BJ (cell line): ENCODE results near the gene RBKS. TPM values are rescaled to one million over a fixed set of nuclear protein-coding genes. Genes with fewer than 3 reads are reported as not detected.

Experiments used
- CTCF ChIA-PET: fragments of 350-600 bp; formaldehyde crosslinking; extraction: SDS; loops from one replicate; lab custom pipeline; 2021; ENCODE audit warnings: antibody characterized with exemption, inconsistent platforms; lab: Yijun Ruan, JAX
- POLR2A ChIA-PET: fragments of 300-600 bp; sonication (Branson Sonifier 250); formaldehyde crosslinking; extraction: SDS; loops from one replicate; lab custom pipeline; 2021; ENCODE audit warnings: antibody characterized with exemption; lab: Charles Lee
- DNase-seq: peaks from one replicate; pipeline ENCODE4 v3.0.0-alpha.2; 2011; ENCODE audit warnings: low read depth
- H3K27me3 ChIP-seq: 2 replicates; pipeline ENCODE4 v1.6.0; 2011; ENCODE audit warnings: low read length; ENCODE audit not compliant: control insufficient read depth, insufficient read depth
- H3K36me3 ChIP-seq: 2 replicates; pipeline ENCODE4 v1.5.1; 2011; ENCODE audit warnings: low read length; ENCODE audit not compliant: control insufficient read depth, insufficient read depth
- H3K4me3 ChIP-seq: 2 replicates; pipeline ENCODE4 v1.5.1; 2011; ENCODE audit warnings: low read depth, mild to moderate bottlenecking, control low read depth, low read length
- polyA plus RNA-seq: library from polyadenylated mRNA; depleted of rRNA; stranded (reverse); fragments of >200 nt; gene quantifications from 2 replicates; pipeline ENCODE4 v1.2.3, GENCODE V29; 2011
- TF ChIP-seq, protein P1 (sequence below): IDR thresholded peaks from 2 replicates; pipeline ENCODE4 v1.5.1; 2011; ENCODE audit warnings: low read depth, mild to moderate bottlenecking, control low read depth, inconsistent platforms, low read length, moderate library complexity; ENCODE audit not compliant: insufficient read depth

The RBKS gene
- polyA plus RNA-seq, 1 experiment, result 1.8 TPM

DNA sequence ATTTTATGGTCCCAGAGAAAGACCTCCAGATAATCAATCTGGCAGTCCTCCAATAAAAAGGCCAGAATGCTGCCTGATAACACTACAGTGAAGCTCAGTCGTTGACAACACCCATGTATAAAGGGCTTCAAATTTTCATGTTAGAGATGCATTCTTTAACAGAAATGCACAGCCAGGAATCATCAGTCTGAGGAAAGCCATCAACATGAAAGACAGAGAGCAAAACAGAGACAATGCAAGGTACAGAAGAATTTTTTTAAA is 14.1 kb upstream of the RBKS start:
- Histone ChIP-seq H3K27me3 (no peaks in the 10 kb centered on the region), H3K4me3 (no peak overlapping the region), H3K36me3 (no peaks in the 10 kb centered on the region)
- POLR2A ChIA-PET, result no interaction called here
- TF ChIP-seq, protein P1, sequence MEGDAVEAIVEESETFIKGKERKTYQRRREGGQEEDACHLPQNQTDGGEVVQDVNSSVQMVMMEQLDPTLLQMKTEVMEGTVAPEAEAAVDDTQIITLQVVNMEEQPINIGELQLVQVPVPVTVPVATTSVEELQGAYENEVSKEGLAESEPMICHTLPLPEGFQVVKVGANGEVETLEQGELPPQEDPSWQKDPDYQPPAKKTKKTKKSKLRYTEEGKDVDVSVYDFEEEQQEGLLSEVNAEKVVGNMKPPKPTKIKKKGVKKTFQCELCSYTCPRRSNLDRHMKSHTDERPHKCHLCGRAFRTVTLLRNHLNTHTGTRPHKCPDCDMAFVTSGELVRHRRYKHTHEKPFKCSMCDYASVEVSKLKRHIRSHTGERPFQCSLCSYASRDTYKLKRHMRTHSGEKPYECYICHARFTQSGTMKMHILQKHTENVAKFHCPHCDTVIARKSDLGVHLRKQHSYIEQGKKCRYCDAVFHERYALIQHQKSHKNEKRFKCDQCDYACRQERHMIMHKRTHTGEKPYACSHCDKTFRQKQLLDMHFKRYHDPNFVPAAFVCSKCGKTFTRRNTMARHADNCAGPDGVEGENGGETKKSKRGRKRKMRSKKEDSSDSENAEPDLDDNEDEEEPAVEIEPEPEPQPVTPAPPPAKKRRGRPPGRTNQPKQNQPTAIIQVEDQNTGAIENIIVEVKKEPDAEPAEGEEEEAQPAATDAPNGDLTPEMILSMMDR, result no peak
- DNase-seq, result no peak
- CTCF ChIA-PET, result interaction anchor here (1.0 kb wide), 1 partner anchor 549 kb away, joined by 3 read pairs; no protein-coding TSS in a partner anchor

DNA sequence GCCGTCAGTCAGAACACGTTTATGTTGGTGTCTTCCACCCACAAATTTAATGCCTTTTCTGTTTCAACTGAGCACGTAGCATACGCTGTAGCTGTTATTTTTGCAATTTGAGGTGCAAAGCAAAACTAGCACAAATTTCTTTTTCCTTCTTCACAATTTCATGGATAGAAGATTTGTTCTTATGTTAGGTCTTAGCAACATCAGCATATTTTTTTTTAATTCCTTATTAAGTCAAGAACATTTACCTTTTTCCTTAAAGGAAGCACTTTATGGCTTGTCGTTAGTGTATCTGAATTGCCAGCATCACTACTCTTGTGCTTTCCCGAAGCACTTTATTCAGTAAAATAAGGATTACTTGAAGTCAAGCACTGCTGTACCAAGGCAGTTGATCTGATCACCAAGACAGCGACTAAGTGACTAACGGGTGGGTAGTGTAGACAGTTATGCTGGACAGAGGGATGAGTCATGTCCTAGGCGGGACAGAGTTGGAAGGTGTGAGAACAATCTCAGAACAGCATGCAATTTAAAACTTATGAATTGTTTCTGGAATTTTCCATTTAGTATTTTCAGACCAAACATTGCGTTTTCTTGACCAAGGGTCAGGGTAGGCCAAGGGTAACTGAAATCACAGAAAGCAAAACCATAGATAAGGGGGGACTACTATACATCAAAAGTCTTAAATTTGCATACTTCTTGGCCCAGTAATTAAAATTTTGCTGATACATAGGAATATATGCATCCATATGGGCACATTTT is 13.6 kb upstream of the RBKS start:
- Histone ChIP-seq H3K4me3 (no peak overlapping the region), H3K27me3 (no peaks in the 10 kb centered on the region), H3K36me3 (no peaks in the 10 kb centered on the region)
- TF ChIP-seq, protein P1, result no peak
- POLR2A ChIA-PET, result no interaction called here
- no peak for DNase-seq
- CTCF ChIA-PET, result interaction anchor here (0.6 kb wide), 1 partner anchor 10 kb away, joined by 3 read pairs; no protein-coding TSS in a partner anchor

DNA sequence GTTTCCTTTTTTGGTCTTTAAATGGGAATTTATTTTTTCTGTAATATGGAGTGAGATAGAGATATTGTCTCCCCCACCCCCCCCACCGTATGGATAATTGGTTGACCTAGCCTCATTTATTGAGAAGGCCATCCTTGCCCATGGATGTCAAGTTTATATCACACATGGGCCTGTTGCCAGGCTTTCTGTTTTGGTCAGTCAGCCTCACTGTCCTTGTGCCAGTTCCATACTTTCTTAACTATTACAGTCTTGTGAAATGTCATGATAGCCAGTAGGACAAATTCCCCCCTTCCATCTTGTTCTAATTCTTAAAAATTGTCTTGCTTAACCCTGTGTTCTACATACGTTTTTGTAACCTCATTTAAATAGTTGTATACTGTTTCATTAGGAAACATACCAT is 12.8 kb upstream of the RBKS start:
- no peak overlapping the region for H3K4me3 ChIP-seq
- TF ChIP-seq, protein P1, result no peak
- no peaks in the 10 kb centered on the region for H3K36me3 ChIP-seq
- no peaks in the 10 kb centered on the region for H3K27me3 ChIP-seq
- CTCF ChIA-PET, result interaction anchor here (0.6 kb wide), 1 partner anchor 9 kb away, joined by 3 read pairs; no protein-coding TSS in a partner anchor
- no peak for DNase-seq
- POLR2A ChIA-PET, result no interaction called here

DNA sequence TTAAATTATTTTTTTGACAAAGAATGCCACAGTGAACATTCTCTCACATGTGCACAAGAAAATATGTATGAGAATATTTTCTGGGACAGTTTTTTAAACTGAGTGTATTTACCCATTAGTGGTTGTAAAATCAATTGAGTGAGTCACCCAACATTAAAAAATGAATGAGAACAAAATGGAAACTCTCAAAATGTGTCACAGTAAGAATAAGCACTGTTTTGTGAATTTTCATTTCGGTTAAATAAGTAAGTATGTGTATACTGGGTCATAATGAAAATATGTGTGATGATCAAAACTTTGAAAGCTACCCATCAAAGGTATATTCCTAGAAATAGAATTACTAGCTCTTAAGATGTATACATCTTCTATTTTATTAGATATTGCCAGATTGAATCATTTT is 11.9 kb upstream of the RBKS start:
- Histone ChIP-seq H3K4me3 (no peak overlapping the region), H3K27me3 (no peaks in the 10 kb centered on the region), H3K36me3 (no peaks in the 10 kb centered on the region)
- CTCF ChIA-PET, result no interaction called here
- DNase-seq, result no peak
- TF ChIP-seq, protein P1, result no peak
- POLR2A ChIA-PET, result no interaction called here

DNA sequence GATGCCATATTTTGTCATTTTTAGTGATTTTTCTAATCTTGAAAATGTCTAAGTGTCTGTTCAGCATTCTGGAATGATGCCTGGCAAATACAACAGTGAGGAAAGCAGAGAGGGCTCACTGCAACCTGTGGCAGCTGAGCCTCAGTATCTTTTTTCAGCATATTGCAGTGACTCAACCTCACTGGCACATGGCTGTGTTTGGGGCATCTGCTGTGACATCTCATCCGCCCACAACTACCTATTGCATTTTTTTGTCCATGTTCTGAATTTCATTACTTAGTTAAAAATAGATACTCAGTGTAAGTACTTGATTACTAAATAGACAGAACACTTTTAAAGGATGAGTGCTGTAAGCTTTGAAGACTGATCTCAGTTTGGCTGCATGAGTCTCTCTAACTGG is 11.0 kb upstream of the RBKS start:
- TF ChIP-seq, protein P1, result no peak
- CTCF ChIA-PET, result interaction anchor here (0.7 kb wide), 1 partner anchor 593 kb away, joined by 3 read pairs; no protein-coding TSS in a partner anchor
- POLR2A ChIA-PET, result interaction anchor here (0.6 kb wide), 1 partner anchor 188 kb away, joined by 6 read pairs; no protein-coding TSS in a partner anchor

More for the DNA sequence above, 11.0 kb upstream of the RBKS start:
- DNase-seq, result no peak
- H3K36me3 ChIP-seq, result peaks cover 3% of the 10 kb centered on the region
- no peak overlapping the region for H3K4me3 ChIP-seq
- H3K27me3 ChIP-seq, result no peaks in the 10 kb centered on the region
